Lung (tissue), 12 donors: Measurements from ENCODE around the gene ZNF710. TPM values are rescaled to one million over a fixed set of nuclear protein-coding genes. Genes with fewer than 3 reads are reported as not detected.

Experiments used
- ATAC-seq: fragments of 200-7000 bp; cut with Tn5 transposase; one replicate; pipeline ENCODE4 v1.9.1; 2020; ENCODE audit warnings: moderate number of reproducible peaks; ENCODE audit not compliant: insufficient read depth, low FRiP score
- DNase-seq, 3 donors: peaks; one replicate each; pipeline ENCODE4 v3.0.0-alpha.2; 2013 to 2017
- H3K27ac ChIP-seq, 2 donors: one replicate each; pipeline ENCODE4 v1.5.1; 2013; ENCODE audit warnings: mild to moderate bottlenecking in 2 of 2, moderate library complexity in 2 of 2, control low read depth in 1 of 2, inconsistent platforms in 1 of 2, low read depth in 1 of 2, low read length in 1 of 2
- H3K27me3 ChIP-seq, 3 donors: one replicate each; pipeline ENCODE4 v1.5.1; 2013; ENCODE audit warnings: low read length in 2 of 3; ENCODE audit not compliant: control insufficient read depth in 3 of 3, insufficient read depth in 3 of 3
- H3K36me3 ChIP-seq, 4 donors: one replicate each; pipeline ENCODE4 v1.5.1; 2013; ENCODE audit warnings: low read length in 4 of 4, mild to moderate bottlenecking in 1 of 4, moderate library complexity in 1 of 4; ENCODE audit not compliant: control insufficient read depth in 4 of 4, insufficient read depth in 4 of 4
- H3K4me1 ChIP-seq, 5 donors: one replicate each; pipeline ENCODE4 v1.5.1; 2013; ENCODE audit warnings: low read length in 5 of 5, mild to moderate bottlenecking in 2 of 5, moderate library complexity in 1 of 5; ENCODE audit not compliant: control insufficient read depth in 5 of 5, insufficient read depth in 5 of 5
- H3K4me3 ChIP-seq: one replicate; pipeline ENCODE4 v1.5.1; 2013; ENCODE audit warnings: mild to moderate bottlenecking, control low read depth, moderate library complexity
- H3K9ac ChIP-seq, 2 donors: one replicate each; pipeline ENCODE4 v1.5.1; 2013; ENCODE audit warnings: low read length in 2 of 2, control low read depth in 1 of 2; ENCODE audit not compliant: insufficient read depth in 1 of 2
- H3K9me3 ChIP-seq, 4 donors: one replicate each; pipeline ENCODE4 v1.5.1; 2013; ENCODE audit warnings: low read length in 3 of 4, mild to moderate bottlenecking in 1 of 4, moderate library complexity in 1 of 4; ENCODE audit not compliant: control insufficient read depth in 4 of 4, insufficient read depth in 3 of 4
- CTCF ChIP-seq: IDR thresholded peaks from 2 replicates; pipeline ENCODE4 v1.5.1; 2012; ENCODE audit warnings: mild to moderate bottlenecking; ENCODE audit errors: control extremely low read depth, extremely low read depth
- WGBS, 2 donors: extraction: QIAGEN DNeasy Blood & Tissue Kit; methylation state at CpG; one replicate each; pipeline ENCODE4 v1.1.7; 2013; 5-methylcytosine and 5-hydroxymethylcytosine counted together
- polyA plus RNA-seq, 2 donors: library from polyadenylated mRNA; stranded (reverse); fragments of 200-250 nt; gene quantifications; one replicate each; pipeline ENCODE4 v1.2.1, GENCODE V29; 2013
- total RNA-seq, 2 donors: library from RNA; depleted of rRNA in 1 of 2; stranded (reverse); fragments of >200 nt in 1 of 2; gene quantifications; one replicate each; pipeline ENCODE4 v1.2.1, GENCODE V29; 2014 to 2021
- donor health status: control.
- donor health status: control.
- donor health status: Bipolar disorder and iron deficiency.
- donor health status: healthy.
- donor health status: DM: yes; HTN: yes; CAD: no.

The ZNF710 gene
- total and polyA plus RNA-seq, 4 donors: 19.6 to 49.1 (median 38.6) TPM

- DNase-seq (peak; percentile 54 to 75 (median 64)), ATAC-seq (peak; percentile 14)
- no peaks in the 10 kb centered on the region for H3K9me3 ChIP-seq
- peak overlapping the region in 1 of 2 donors; percentile 85 for H3K27ac ChIP-seq
- TF ChIP-seq CTCF: no peak
- H3K9ac ChIP-seq: no peak overlapping the region
- WGBS, 2 donors: 43 to 70% methylated on average over 11 of the region's 11 CpGs
- H3K36me3 ChIP-seq: no peaks in the 10 kb centered on the region
- no peaks in the 10 kb centered on the region for H3K27me3 ChIP-seq
- no peak overlapping the region for H3K4me3 ChIP-seq
- peaks cover 0 to 57% (median 45%) of the 10 kb centered on the region in 5 donors for H3K4me1 ChIP-seq
Observed at GRCh38 chr15:90036806-90037510, 35.8 kb downstream of the ZNF710 start.

GRCh38 chr15:90037511-90037860 lies 36.4 kb downstream of the ZNF710 start:
- Histone ChIP-seq H3K9me3 (no peaks in the 10 kb centered on the region), H3K9ac (no peak overlapping the region), H3K4me1 (peaks cover 0 to 57% (median 45%) of the 10 kb centered on the region in 5 donors), H3K27ac (peak overlapping the region in 1 of 2 donors; percentile 85), H3K27me3 (no peaks in the 10 kb centered on the region), H3K36me3 (no peaks in the 10 kb centered on the region), H3K4me3 (no peak overlapping the region)
- peak in 1 of 3 donors; percentile 48 for DNase-seq
- no peak for ATAC-seq
- no peak for TF ChIP-seq CTCF
- 66 to 77% methylated on average over 5 of the region's 5 CpGs for WGBS, 2 donors

GRCh38 chr15:90037961-90038631 lies 37.0 kb downstream of the ZNF710 start:
- no peak for TF ChIP-seq CTCF

More at GRCh38 chr15:90037961-90038631, 37.0 kb downstream of the ZNF710 start:
- Histone ChIP-seq H3K9me3 (no peaks in the 10 kb centered on the region), H3K36me3 (no peaks in the 10 kb centered on the region), H3K4me1 (peaks cover 0 to 57% (median 45%) of the 10 kb centered on the region in 5 donors), H3K27me3 (no peaks in the 10 kb centered on the region), H3K4me3 (no peak overlapping the region), H3K27ac (peak overlapping the region in 1 of 2 donors; percentile 85), H3K9ac (no peak overlapping the region)
- DNase-seq (peak in 1 of 3 donors; percentile 52), ATAC-seq (no peak)
- 46 to 59% methylated on average over 14 of the region's 14 CpGs for WGBS, 2 donors
